ENCODE data around the gene ZFYVE1. TPM values are rescaled to one million over a fixed set of nuclear protein-coding genes. Genes with fewer than 3 reads are reported as not detected.

The ZFYVE1 gene
- polyA plus RNA-seq, 1 experiment, result 31.6 TPM

GRCh38 chr14:73000073-73000472 is 26.8 kb downstream of the ZFYVE1 start:
- TF ChIP-seq, protein P1, sequence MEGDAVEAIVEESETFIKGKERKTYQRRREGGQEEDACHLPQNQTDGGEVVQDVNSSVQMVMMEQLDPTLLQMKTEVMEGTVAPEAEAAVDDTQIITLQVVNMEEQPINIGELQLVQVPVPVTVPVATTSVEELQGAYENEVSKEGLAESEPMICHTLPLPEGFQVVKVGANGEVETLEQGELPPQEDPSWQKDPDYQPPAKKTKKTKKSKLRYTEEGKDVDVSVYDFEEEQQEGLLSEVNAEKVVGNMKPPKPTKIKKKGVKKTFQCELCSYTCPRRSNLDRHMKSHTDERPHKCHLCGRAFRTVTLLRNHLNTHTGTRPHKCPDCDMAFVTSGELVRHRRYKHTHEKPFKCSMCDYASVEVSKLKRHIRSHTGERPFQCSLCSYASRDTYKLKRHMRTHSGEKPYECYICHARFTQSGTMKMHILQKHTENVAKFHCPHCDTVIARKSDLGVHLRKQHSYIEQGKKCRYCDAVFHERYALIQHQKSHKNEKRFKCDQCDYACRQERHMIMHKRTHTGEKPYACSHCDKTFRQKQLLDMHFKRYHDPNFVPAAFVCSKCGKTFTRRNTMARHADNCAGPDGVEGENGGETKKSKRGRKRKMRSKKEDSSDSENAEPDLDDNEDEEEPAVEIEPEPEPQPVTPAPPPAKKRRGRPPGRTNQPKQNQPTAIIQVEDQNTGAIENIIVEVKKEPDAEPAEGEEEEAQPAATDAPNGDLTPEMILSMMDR (IDR thresholded peaks at IDR 0.05; ENCODE audit: insufficient read depth, low read depth, low read length), result no peak
- ChIA-PET CTCF (interaction anchor here (1.8 kb wide), 1 partner anchor 11 kb away, joined by 3 read pairs; no protein-coding TSS in a partner anchor), POLR2A (interaction anchor here (0.6 kb wide), 1 partner anchor 445 kb away, joined by 3 read pairs; no protein-coding TSS in a partner anchor)
- Histone ChIP-seq H3K36me3 (ENCODE audit: control insufficient read depth, insufficient read depth, low read length) (peaks cover 13% of the 10 kb centered on the region), H3K27me3 (ENCODE audit: control insufficient read depth, insufficient read depth, low read length) (no peaks in the 10 kb centered on the region), H3K4me3 (ENCODE audit: low read depth, low read length) (no peak overlapping the region)
- no peak for DNase-seq (ENCODE audit: low read depth)

GRCh38 chr14:72999316-72999715 is 27.6 kb downstream of the ZFYVE1 start:
- peaks cover 13% of the 10 kb centered on the region for H3K36me3 ChIP-seq (ENCODE audit: control insufficient read depth, insufficient read depth, low read length)
- no peak overlapping the region for H3K4me3 ChIP-seq (ENCODE audit: low read depth, low read length)
- TF ChIP-seq, protein P1 (IDR thresholded peaks at IDR 0.05; ENCODE audit: insufficient read depth, low read depth, low read length), result no peak
- ChIA-PET CTCF (interaction anchor here (1.8 kb wide), 1 partner anchor 11 kb away, joined by 3 read pairs; no protein-coding TSS in a partner anchor), POLR2A (no interaction called here)
- DNase-seq (ENCODE audit: low read depth), result no peak
- no peaks in the 10 kb centered on the region for H3K27me3 ChIP-seq (ENCODE audit: control insufficient read depth, insufficient read depth, low read length)

- H3K36me3 ChIP-seq (ENCODE audit: control insufficient read depth, insufficient read depth, low read length), result peaks cover 13% of the 10 kb centered on the region
- no peak for DNase-seq (ENCODE audit: low read depth)
- TF ChIP-seq, protein P1 (IDR thresholded peaks at IDR 0.05; ENCODE audit: insufficient read depth, low read depth, low read length), result no peak
- CTCF ChIA-PET, result interaction anchor here (1.8 kb wide), 1 partner anchor 10 kb away, joined by 3 read pairs; no protein-coding TSS in a partner anchor
- POLR2A ChIA-PET, result no interaction called here
- no peak overlapping the region for H3K4me3 ChIP-seq (ENCODE audit: low read depth, low read length)
- no peaks in the 10 kb centered on the region for H3K27me3 ChIP-seq (ENCODE audit: control insufficient read depth, insufficient read depth, low read length)
These were observed 28.5 kb downstream of the ZFYVE1 start for GRCh38 chr14:72998252-72998903.

- H3K36me3 ChIP-seq (ENCODE audit: control insufficient read depth, insufficient read depth, low read length), result peaks cover 18% of the 10 kb centered on the region
- POLR2A ChIA-PET, result no interaction called here
- no peak for DNase-seq (ENCODE audit: low read depth)
- no peaks in the 10 kb centered on the region for H3K27me3 ChIP-seq (ENCODE audit: control insufficient read depth, insufficient read depth, low read length)
- TF ChIP-seq, protein P1 (IDR thresholded peaks at IDR 0.05; ENCODE audit: insufficient read depth, low read depth, low read length), result no peak
- no peak overlapping the region for H3K4me3 ChIP-seq (ENCODE audit: low read depth, low read length)
- CTCF ChIA-PET, result no interaction called here
These were observed 30.0 kb downstream of the ZFYVE1 start for GRCh38 chr14:72996916-72997315.

DNA sequence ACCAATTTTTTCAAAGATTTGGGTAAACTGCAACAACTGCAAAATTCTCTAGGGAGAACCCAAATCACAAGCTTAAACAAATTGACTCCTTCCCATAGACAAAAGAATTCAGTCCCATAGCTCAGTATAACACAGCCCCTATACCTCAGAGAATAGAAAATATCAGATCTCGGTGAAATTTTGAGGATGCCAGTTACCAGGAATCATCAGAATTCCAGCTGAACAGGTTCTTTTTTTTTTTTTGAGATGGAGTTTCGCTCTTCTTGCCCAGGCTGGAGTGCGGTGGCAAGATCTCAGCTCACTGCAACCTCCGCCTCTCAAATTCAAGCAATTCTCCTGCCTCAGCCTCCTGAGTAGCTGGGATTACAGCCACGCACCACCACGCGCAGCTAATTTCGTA is 36.7 kb downstream of the ZFYVE1 start:
- CTCF ChIA-PET, result no interaction called here
- POLR2A ChIA-PET, result no interaction called here
- H3K4me3 ChIP-seq (ENCODE audit: low read depth, low read length), result no peak overlapping the region
- TF ChIP-seq, protein P1 (IDR thresholded peaks at IDR 0.05; ENCODE audit: insufficient read depth, low read depth, low read length), result no peak
- H3K36me3 ChIP-seq (ENCODE audit: control insufficient read depth, insufficient read depth, low read length), result peaks cover 9% of the 10 kb centered on the region
- no peak for DNase-seq (ENCODE audit: low read depth)
- no peaks in the 10 kb centered on the region for H3K27me3 ChIP-seq (ENCODE audit: control insufficient read depth, insufficient read depth, low read length)
